Suprapubic skin (tissue), 4 donors: Measurements from ENCODE around the gene SLC22A17.

Experiments
- CTCF ChIP-seq, 2 donors: fragments of 200-600 bp in 1 of 2; fragments of 450-650 bp in 1 of 2; sonication (generic) in 1 of 2; IDR thresholded peaks; one replicate each; pipeline ENCODE4 v1.5.1; 2016 to 2019; ENCODE audit warnings: antibody characterized with exemption in 2 of 2, mild to moderate bottlenecking in 1 of 2, moderate library complexity in 1 of 2
- POLR2A ChIP-seq, 2 donors: fragments of 450-650 bp; IDR thresholded peaks; one replicate each; pipeline ENCODE4 v1.6.1; 2017; ENCODE audit warnings: antibody characterized with exemption in 2 of 2, mild to moderate bottlenecking in 2 of 2, moderate library complexity in 2 of 2
- POLR2AphosphoS5 ChIP-seq, 3 donors: sonication (generic); formaldehyde crosslinking; IDR thresholded peaks; one replicate each; pipeline ENCODE4 v1.6.1; 2017; ENCODE audit warnings: antibody characterized with exemption in 3 of 3

- TF ChIP-seq POLR2AphosphoS5 (IDR thresholded peaks at IDR 0.05) (no peak), POLR2A (IDR thresholded peaks at IDR 0.05) (no peak), CTCF (IDR thresholded peaks at IDR 0.05) (no peak)
These were observed 26.0 kb downstream of the SLC22A17 start for GRCh38 chr14:23326491-23327332.
